GM23248 (cell line): Measurements from ENCODE around the gene PKP3. TPM values are rescaled to one million over a fixed set of nuclear protein-coding genes. Genes with fewer than 3 reads are reported as not detected.
"Not testable (repeated sequence)": the region's sequence is repeated elsewhere in the genome, so short reads cannot be mapped to it uniquely, and the experiment has no call there.

Experiments
- DNase-seq: peaks from one replicate; pipeline ENCODE4 v3.0.0-alpha.2; 2015
- H2AFZ ChIP-seq: fragments of 200-600 bp; sonication (generic); 2 replicates; pipeline ENCODE4 v1.6.1; 2016; ENCODE audit warnings: antibody characterized with exemption
- H3F3A ChIP-seq: fragments of 200-600 bp; sonication (generic); 2 replicates; pipeline ENCODE4 v1.6.1; 2016; ENCODE audit warnings: mild to moderate bottlenecking, antibody characterized with exemption, mixed run types; ENCODE audit not compliant: insufficient read depth
- H3K27ac ChIP-seq: fragments of 200-600 bp; sonication (generic); 2 replicates; pipeline ENCODE4 v1.5.1; 2016; ENCODE audit warnings: mild to moderate bottlenecking
- H3K27me3 ChIP-seq: fragments of 200-600 bp; sonication (generic); replicated peaks from 2 replicates; pipeline ENCODE4 v1.6.1; 2016; ENCODE audit warnings: mild to moderate bottlenecking; ENCODE audit not compliant: insufficient read depth
- H3K36me3 ChIP-seq: fragments of 200-600 bp; sonication (generic); 2 replicates; pipeline ENCODE4 v1.6.1; 2016; ENCODE audit warnings: low read depth, mild to moderate bottlenecking
- H3K4me1 ChIP-seq: fragments of 200-600 bp; sonication (generic); 2 replicates; pipeline ENCODE4 v1.6.1; 2016; ENCODE audit warnings: mild to moderate bottlenecking; ENCODE audit not compliant: insufficient read depth
- H3K4me2 ChIP-seq: fragments of 200-600 bp; sonication (generic); one replicate; pipeline ENCODE4 v1.6.1; 2016; ENCODE audit warnings: mild to moderate bottlenecking; ENCODE audit not compliant: unreplicated experiment
- H3K4me3 ChIP-seq: fragments of 200-600 bp; sonication (generic); 2 replicates; pipeline ENCODE4 v1.5.1; 2016; ENCODE audit warnings: mild to moderate bottlenecking
- H3K79me2 ChIP-seq: fragments of 200-600 bp; sonication (generic); 2 replicates; pipeline ENCODE4 v1.6.1; 2016; ENCODE audit warnings: mild to moderate bottlenecking; ENCODE audit not compliant: insufficient read depth
- H3K9ac ChIP-seq: fragments of 200-600 bp; sonication (generic); 2 replicates; pipeline ENCODE4 v1.6.1; 2016; ENCODE audit warnings: mild to moderate bottlenecking
- H3K9me2 ChIP-seq: fragments of 200-600 bp; sonication (generic); 2 replicates; pipeline ENCODE4 v1.6.1; 2016; ENCODE audit warnings: mixed run types, mild to moderate bottlenecking, moderate library complexity; ENCODE audit not compliant: insufficient read depth
- H3K9me3 ChIP-seq: fragments of 200-600 bp; sonication (generic); one replicate; pipeline ENCODE4 v1.6.1; 2017; ENCODE audit warnings: low read depth
- H4K20me1 ChIP-seq: fragments of 200-600 bp; sonication (generic); 2 replicates; pipeline ENCODE4 v1.6.0; 2016; ENCODE audit not compliant: insufficient read depth
- EZH2 ChIP-seq: fragments of 200-600 bp; sonication (generic); IDR thresholded peaks from 2 replicates; pipeline ENCODE4 v1.6.1; 2018; ENCODE audit warnings: antibody characterized with exemption, mild to moderate bottlenecking; ENCODE audit not compliant: insufficient read depth, poor library complexity, severe bottlenecking
- EZH2phosphoT487 ChIP-seq: fragments of 200-600 bp; sonication (generic); IDR thresholded peaks from 2 replicates; pipeline ENCODE4 v1.6.1; 2018; ENCODE audit warnings: antibody characterized with exemption, moderate library complexity, mild to moderate bottlenecking, low read depth; ENCODE audit not compliant: insufficient read depth
- WGBS, 2 experiments: methylation state at CpG; one replicate each; pipeline ENCODE4 v1.1.6; 2015 to 2017; ENCODE audit warnings: low lambda C conversion rate in 2 of 2, low coverage in 1 of 2; ENCODE audit errors: missing lambda C conversion rate in 2 of 2; 5-methylcytosine and 5-hydroxymethylcytosine counted together
- in situ Hi-C: fragments of 300-500 bp; cut with MboI; formaldehyde crosslinking; loops from 2 replicates; pipeline ENCODE4 v1.15.0; 2020
- polyA plus RNA-seq: library from polyadenylated mRNA; unstranded; fragments of >200 nt; fragmentation: Nextera tagmentation; extraction: Ambion mirVana; gene quantifications from 2 replicates; pipeline ENCODE4 v1.2.1, GENCODE V29; 2016
- total RNA-seq: library from RNA; depleted of rRNA; stranded (reverse); fragments of >200 nt; shearing (Covaris generic); gene quantifications from 2 replicates; pipeline ENCODE4 v1.2.3, GENCODE V29; 2014; rRNA removed

Gene PKP3
- total RNA-seq (1.2 and 4.9 TPM in 2 replicates), polyA plus RNA-seq (2.2 and 2.4 TPM in 2 replicates)

- no peaks in the 10 kb centered on the region for H3K9me2 ChIP-seq
- 64 to 68% methylated on average over 47 to 51 of the region's 57 CpGs for WGBS, 2 experiments
- no peaks in the 10 kb centered on the region for H4K20me1 ChIP-seq
- H3K27me3 ChIP-seq = no peaks in the 10 kb centered on the region
- H3K9ac ChIP-seq = peak within 1 kb of the TSS; percentile 16; the same call in 1 of the 2 replicates
- no peaks in the 10 kb centered on the region for H3K9me3 ChIP-seq
- no peaks in the 10 kb centered on the region for H3K79me2 ChIP-seq
- H3K4me2 ChIP-seq = peak within 1 kb of the TSS; percentile 26
- H2AFZ ChIP-seq = no peak within 1 kb of the TSS
- H3F3A ChIP-seq = no peaks in the 10 kb centered on the region
- no peaks in the 10 kb centered on the region for H3K36me3 ChIP-seq
- DNase-seq = peak; percentile 81
- TF ChIP-seq EZH2 = no peak
- TF ChIP-seq EZH2phosphoT487 = no peak
- H3K4me1 ChIP-seq = peaks cover 13% of the 10 kb centered on the region
- H3K27ac ChIP-seq = no peak within 1 kb of the TSS
- no peak within 1 kb of the TSS for H3K4me3 ChIP-seq
- in situ Hi-C loops = no loop called here
Measured at GRCh38 chr11:394034-394857, at the start of gene PKP3. Gene PKP3 (plus strand): TSS chr11:394209. CDS start chr11:394293, 84 bp downstream.

- DNase-seq = no peak
- 86 to 87% methylated on average over 11 of the region's 11 CpGs for WGBS, 2 experiments
- 0 out of 2 replicates have a peak, but pooled peaks cover 6% of the 10 kb centered on the region for H3F3A ChIP-seq
- no peak overlapping the region for H3K4me2 ChIP-seq
- no peak overlapping the region for H2AFZ ChIP-seq
- TF ChIP-seq EZH2 (no peak), EZH2phosphoT487 (no peak)
- in situ Hi-C loops = no loop called here
- H3K4me1 ChIP-seq = no peaks in the 10 kb centered on the region
- H3K9ac ChIP-seq = no peak overlapping the region
- H4K20me1 ChIP-seq = no peaks in the 10 kb centered on the region
- no peaks in the 10 kb centered on the region for H3K9me3 ChIP-seq
- H3K4me3 ChIP-seq = no peak overlapping the region
- H3K79me2 ChIP-seq = no peaks in the 10 kb centered on the region
- H3K27me3 ChIP-seq = no peaks in the 10 kb centered on the region
- no peaks in the 10 kb centered on the region for H3K36me3 ChIP-seq
- no peak overlapping the region for H3K27ac ChIP-seq
- no peaks in the 10 kb centered on the region for H3K9me2 ChIP-seq
Measured at GRCh38 chr11:344836-345578, 49.0 kb upstream of the PKP3 start.

DNA sequence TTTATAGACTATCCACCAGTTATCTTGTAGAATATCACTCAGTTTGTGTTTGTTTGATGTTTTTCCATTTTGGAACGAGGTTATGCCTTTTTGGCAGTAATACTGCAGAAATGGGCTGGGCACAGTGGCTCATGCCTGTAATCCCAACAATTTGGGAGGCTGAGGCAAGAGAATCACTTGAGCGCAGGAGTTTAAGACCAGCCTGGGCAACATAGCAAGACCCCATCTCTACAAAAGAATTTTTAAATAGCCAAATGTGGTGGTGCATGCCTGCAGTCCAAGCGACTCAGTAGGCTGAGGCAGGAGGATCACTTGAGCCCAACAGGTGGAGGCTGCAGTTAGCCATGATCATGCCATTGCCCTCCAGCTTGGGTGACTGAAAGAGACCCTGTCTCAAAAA, 47.5 kb upstream of the PKP3 start:
- H2AFZ ChIP-seq = no peak overlapping the region
- H3K27ac ChIP-seq = no peak overlapping the region
- H3F3A ChIP-seq = 0 out of 2 replicates have a peak, but pooled peaks cover 6% of the 10 kb centered on the region
- H3K4me1 ChIP-seq = peaks cover 9% of the 10 kb centered on the region; the same call in 1 of the 2 replicates
- DNase-seq = no peak
- H3K9me3 ChIP-seq = no peaks in the 10 kb centered on the region
- H3K36me3 ChIP-seq = no peaks in the 10 kb centered on the region
- H3K79me2 ChIP-seq = no peaks in the 10 kb centered on the region
- no peaks in the 10 kb centered on the region for H3K27me3 ChIP-seq
- WGBS, 2 experiments = 66 to 68% methylated on average over 3 of the region's 3 CpGs
- no peak overlapping the region for H3K9ac ChIP-seq
- H3K4me3 ChIP-seq = no peak overlapping the region
- H4K20me1 ChIP-seq = no peaks in the 10 kb centered on the region
- no peak overlapping the region for H3K4me2 ChIP-seq
- in situ Hi-C loops = no loop called here
- TF ChIP-seq EZH2 = no peak
- no peak for TF ChIP-seq EZH2phosphoT487
- H3K9me2 ChIP-seq = no peaks in the 10 kb centered on the region

GRCh38 chr11:349270-349954, 44.6 kb upstream of the PKP3 start:
- H3K9ac ChIP-seq, H3K4me3 ChIP-seq, H3K9me2 ChIP-seq, H3K79me2 ChIP-seq, H3K9me3 ChIP-seq, H3K36me3 ChIP-seq, H4K20me1 ChIP-seq, in situ Hi-C loops, H3K27ac ChIP-seq, H2AFZ ChIP-seq, DNase-seq, H3K27me3 ChIP-seq, H3K4me2 ChIP-seq: not testable (repeated sequence)
- peaks cover 17% of the 10 kb centered on the region for H3F3A ChIP-seq
- WGBS, 2 experiments = 90 to 93% methylated on average over 6 to 8 of the region's 8 CpGs
- peaks cover 27% of the 10 kb centered on the region for H3K4me1 ChIP-seq

GRCh38 chr11:350033-350722, 43.8 kb upstream of the PKP3 start:
- H3K79me2 ChIP-seq, in situ Hi-C loops, H3K36me3 ChIP-seq, H3K27me3 ChIP-seq, H3K27ac ChIP-seq, H3K9me3 ChIP-seq, H4K20me1 ChIP-seq, H3K4me2 ChIP-seq, H3K9me2 ChIP-seq, DNase-seq, H3K4me3 ChIP-seq: not testable (repeated sequence)
- Histone ChIP-seq H3K4me1 (peaks cover 33% of the 10 kb centered on the region), H2AFZ (peak overlapping the region; percentile 80), H3F3A (peaks cover 19% of the 10 kb centered on the region), H3K9ac (peak overlapping the region; percentile 48)
- 42 to 46% methylated on average over 16 of the region's 16 CpGs for WGBS, 2 experiments
